H9 (cell line): ENCODE measurements around the gene CST3. TPM values are rescaled to one million over a fixed set of nuclear protein-coding genes. Genes with fewer than 3 reads are reported as not detected.

Experiments
- DNase-seq: peaks from one replicate; pipeline ENCODE4 v3.0.0-alpha.2; 2017
- H2AFZ ChIP-seq: one replicate; pipeline ENCODE4 v1.6.1; 2013; ENCODE audit warnings: mild to moderate bottlenecking, low read length, control low read depth, moderate library complexity
- H2AK5ac ChIP-seq: 2 replicates; pipeline ENCODE4 v1.6.1; 2013; ENCODE audit warnings: low read length, control low read depth, mixed read lengths; ENCODE audit not compliant: insufficient read length
- H2BK120ac ChIP-seq: one replicate; pipeline ENCODE4 v1.6.1; 2013; ENCODE audit warnings: low read depth, mild to moderate bottlenecking, low read length, control low read depth, inconsistent platforms; ENCODE audit not compliant: poor library complexity, severe bottlenecking
- H2BK12ac ChIP-seq: 2 replicates; pipeline ENCODE4 v1.6.1; 2013; ENCODE audit warnings: low read length, control low read depth, mixed read lengths, low read depth; ENCODE audit not compliant: insufficient read length
- H2BK15ac ChIP-seq: 2 replicates; pipeline ENCODE4 v1.6.1; 2013; ENCODE audit warnings: low read depth, low read length, control low read depth
- H2BK20ac ChIP-seq: one replicate; pipeline ENCODE4 v1.6.1; 2013; ENCODE audit warnings: low read depth, mild to moderate bottlenecking, low read length, control low read depth, inconsistent platforms; ENCODE audit not compliant: poor library complexity, severe bottlenecking
- H2BK5ac ChIP-seq: 2 replicates; pipeline ENCODE4 v1.6.1; 2013; ENCODE audit warnings: low read length, control low read depth, mixed read lengths; ENCODE audit not compliant: insufficient read length
- H3K14ac ChIP-seq: 2 replicates; pipeline ENCODE4 v1.6.1; 2013; ENCODE audit warnings: low read length, control low read depth; ENCODE audit not compliant: insufficient read depth
- H3K18ac ChIP-seq: 2 replicates; pipeline ENCODE4 v1.6.1; 2013; ENCODE audit warnings: low read depth, mild to moderate bottlenecking, mixed read lengths, low read length, control low read depth; ENCODE audit not compliant: insufficient read length
- H3K23ac ChIP-seq: 2 replicates; pipeline ENCODE4 v1.6.1; 2013; ENCODE audit warnings: low read length, control low read depth, mixed read lengths, low read depth; ENCODE audit not compliant: insufficient read length
- H3K23me2 ChIP-seq: 2 replicates; pipeline ENCODE4 v1.6.1; 2013; ENCODE audit warnings: low read depth, mild to moderate bottlenecking, mixed read lengths, low read length, control low read depth; ENCODE audit not compliant: insufficient read length, poor library complexity, severe bottlenecking
- H3K27ac ChIP-seq: 2 replicates; pipeline ENCODE4 v1.5.1; 2013; ENCODE audit warnings: low read length, control low read depth, mixed read lengths, low read depth; ENCODE audit not compliant: insufficient read length
- H3K27me3 ChIP-seq: 2 replicates; pipeline ENCODE4 v1.6.1; 2013; ENCODE audit warnings: low read length, control low read depth, inconsistent platforms; ENCODE audit not compliant: insufficient read depth
- H3K4ac ChIP-seq: 2 replicates; pipeline ENCODE4 v1.6.1; 2013; ENCODE audit warnings: low read depth, mild to moderate bottlenecking, control low read depth, inconsistent platforms, low read length, moderate library complexity
- H3K4me1 ChIP-seq: 2 replicates; pipeline ENCODE4 v1.6.1; 2013; ENCODE audit warnings: low read length, control low read depth, inconsistent platforms; ENCODE audit not compliant: insufficient read depth
- H3K4me2 ChIP-seq: 2 replicates; pipeline ENCODE4 v1.6.1; 2013; ENCODE audit warnings: low read length, control low read depth, mixed read lengths; ENCODE audit not compliant: insufficient read length, insufficient read depth
- H3K56ac ChIP-seq: 2 replicates; pipeline ENCODE4 v1.6.1; 2013; ENCODE audit warnings: low read depth, mild to moderate bottlenecking, mixed read lengths, low read length, control low read depth; ENCODE audit not compliant: insufficient read length
- H3K79me1 ChIP-seq: 2 replicates; pipeline ENCODE4 v1.6.1; 2013; ENCODE audit warnings: low read depth, mild to moderate bottlenecking, moderate library complexity, low read length, control low read depth, inconsistent platforms; ENCODE audit not compliant: insufficient read depth, poor library complexity, severe bottlenecking
- H3K79me2 ChIP-seq: 2 replicates; pipeline ENCODE4 v1.6.1; 2013; ENCODE audit warnings: low read length, control low read depth, inconsistent platforms; ENCODE audit not compliant: insufficient read depth
- H3K9ac ChIP-seq: 2 replicates; pipeline ENCODE4 v1.6.1; 2013; ENCODE audit warnings: low read length, control low read depth, mixed read lengths; ENCODE audit not compliant: insufficient read length; ENCODE audit errors: extremely low read depth
- H3K9me3 ChIP-seq: one replicate; pipeline ENCODE4 v1.6.1; 2013; ENCODE audit warnings: low read depth, low read length, inconsistent platforms; ENCODE audit not compliant: control insufficient read depth
- H3T11ph ChIP-seq: one replicate; pipeline ENCODE4 v1.6.1; 2013; ENCODE audit warnings: mild to moderate bottlenecking, low read length, control low read depth, inconsistent platforms
- H4K20me1 ChIP-seq: one replicate; pipeline ENCODE4 v1.6.1; 2013; ENCODE audit not compliant: control insufficient read depth, insufficient read length, insufficient read depth
- H4K5ac ChIP-seq: 2 replicates; pipeline ENCODE4 v1.6.1; 2013; ENCODE audit warnings: low read depth, mild to moderate bottlenecking, mixed read lengths, low read length, control low read depth; ENCODE audit not compliant: insufficient read length
- H4K8ac ChIP-seq: replicated peaks from 2 replicates; pipeline ENCODE4 v1.6.1; 2013; ENCODE audit warnings: low read length, control low read depth, mixed read lengths, low read depth; ENCODE audit not compliant: insufficient read length
- H4K91ac ChIP-seq: 2 replicates; pipeline ENCODE4 v1.6.1; 2013; ENCODE audit warnings: low read depth, mild to moderate bottlenecking, moderate library complexity, mixed read lengths, low read length, control low read depth; ENCODE audit not compliant: insufficient read length
- H3K27ac Mint-ChIP-seq, 3 experiments: 2 replicates in 2 of 3; 3 replicates in 1 of 3; pipeline ENCODE4 v1.8.0; 2020 to 2021; ENCODE audit warnings: mixed read lengths in 3 of 3, mild to moderate bottlenecking in 1 of 3, moderate library complexity in 1 of 3
- H3K27me3 Mint-ChIP-seq: 2 replicates; pipeline ENCODE4 v1.8.0; 2021; ENCODE audit warnings: low read depth, mild to moderate bottlenecking, moderate library complexity, mixed read lengths
- H3K36me3 Mint-ChIP-seq, 3 experiments: 2 replicates in 2 of 3; 3 replicates in 1 of 3; pipeline ENCODE4 v1.8.0; 2020 to 2021; ENCODE audit warnings: low read depth in 3 of 3, mixed read lengths in 3 of 3; ENCODE audit not compliant: insufficient read depth in 1 of 3
- H3K4me1 Mint-ChIP-seq, 2 experiments: 2 replicates each; pipeline ENCODE4 v1.8.0; 2020; ENCODE audit warnings: mixed read lengths in 2 of 2
- H3K4me3 Mint-ChIP-seq, 2 experiments: 2 replicates in 1 of 2; 3 replicates in 1 of 2; pipeline ENCODE4 v1.8.0; 2020 to 2021; ENCODE audit warnings: mild to moderate bottlenecking in 2 of 2, mixed read lengths in 2 of 2, moderate library complexity in 1 of 2
- H3K9me3 Mint-ChIP-seq, 2 experiments: 2 replicates in 1 of 2; 3 replicates in 1 of 2; pipeline ENCODE4 v1.8.0; 2020; ENCODE audit warnings: mild to moderate bottlenecking in 2 of 2, mixed read lengths in 2 of 2, moderate library complexity in 1 of 2
- CTCF ChIP-seq: fragments of 200-600 bp; sonication (generic); conservative IDR thresholded peaks from 3 replicates; pipeline ENCODE4 v1.8.0; 2021; ENCODE audit warnings: antibody characterized with exemption, mild to moderate bottlenecking
- WGBS: extraction: QIAGEN DNeasy Blood & Tissue Kit; methylation state at CpG from one replicate; pipeline ENCODE4 v1.1.7; 2013; ENCODE audit warnings: missing lambda C conversion rate, low lambda C conversion rate, mixed read lengths; ENCODE audit not compliant: insufficient read length; ENCODE audit errors: extremely low coverage; 5-methylcytosine and 5-hydroxymethylcytosine counted together
- total RNA-seq: library from RNA; stranded (reverse); gene quantifications from 2 replicates; pipeline ENCODE4 v1.2.1, GENCODE V29; 2021

The CST3 gene
- total RNA-seq, 1 experiment from 2014 or later = 77.2 TPM

- H3K27ac ChIP-seq = no peak overlapping the region
- no peak overlapping the region for H2BK15ac ChIP-seq
- no peak for TF ChIP-seq CTCF
- H3K18ac ChIP-seq = no peak overlapping the region
- no CpG with 5 or more reads among the region's 12 CpGs for WGBS
- no peak overlapping the region for H3K56ac ChIP-seq
- peaks cover 3% of the 10 kb centered on the region for H3K23me2 ChIP-seq
- H3K79me1 ChIP-seq = no peaks in the 10 kb centered on the region
- H4K20me1 ChIP-seq = no peaks in the 10 kb centered on the region
- H3K4me1 Mint-ChIP-seq = peaks cover 20 to 23% of the 10 kb centered on the region in 2 experiments
- no peak for DNase-seq
- no peaks in the 10 kb centered on the region for H3K27me3 ChIP-seq
- no peak overlapping the region for H2AK5ac ChIP-seq
- no peak overlapping the region for H3K9ac ChIP-seq
- no peak overlapping the region for H3K23ac ChIP-seq
- no peak overlapping the region for H3K4me2 ChIP-seq
- no peak overlapping the region for H2BK120ac ChIP-seq
- H3K9me3 ChIP-seq = no peaks in the 10 kb centered on the region
- H3K36me3 Mint-ChIP-seq = peaks cover 0 to 2% (median 0%) of the 10 kb centered on the region in 3 experiments; a peak in 2 of 7 replicates
- H2BK20ac ChIP-seq = no peak overlapping the region
- no peak overlapping the region for H4K8ac ChIP-seq
- no peak overlapping the region for H3K4ac ChIP-seq
- H3K4me3 Mint-ChIP-seq = no peak overlapping the region; a peak in 1 of 5 replicates
- H3T11ph ChIP-seq = no peak overlapping the region
- no peak overlapping the region for H2BK5ac ChIP-seq
- no peaks in the 10 kb centered on the region; a peak in 2 of 5 replicates for H3K9me3 Mint-ChIP-seq
- H2BK12ac ChIP-seq = no peak overlapping the region
- peaks cover 3% of the 10 kb centered on the region for H3K27me3 Mint-ChIP-seq
- H2AFZ ChIP-seq = no peak overlapping the region
- no peak overlapping the region for H4K91ac ChIP-seq
- no peak overlapping the region; a peak in 1 of 7 replicates for H3K27ac Mint-ChIP-seq
- H3K4me1 ChIP-seq = peaks cover 4% of the 10 kb centered on the region; the same call in 1 of the 2 replicates
- no peaks in the 10 kb centered on the region for H3K79me2 ChIP-seq
- no peak overlapping the region for H4K5ac ChIP-seq
- H3K14ac ChIP-seq = no peak overlapping the region
These were observed 4.4 kb upstream of the CST3 start for GRCh38 chr20:23641936-23642751.
